Prostate gland (tissue), 2 donors: ENCODE data around the gene DAZAP1. TPM values are rescaled to one million over a fixed set of nuclear protein-coding genes. Genes with fewer than 3 reads are reported as not detected.
A peak's percentile ranks its signal among the peaks of the same experiment; 100 is the strongest.

ENCODE experiments used
- DNase-seq: peaks from one replicate; pipeline ENCODE4 v3.0.0-alpha.2; 2019; ENCODE audit warnings: low spot score
- H3K27ac ChIP-seq, 2 donors: fragments of 200-600 bp; sonication (generic); 2 replicates each; pipeline ENCODE4 v1.5.1; 2017 to 2019
- H3K27me3 ChIP-seq: fragments of 200-600 bp; sonication (generic); replicated peaks from 2 replicates; pipeline ENCODE4 v1.5.1; 2019; ENCODE audit not compliant: insufficient read depth
- H3K36me3 ChIP-seq, 2 donors: fragments of 200-600 bp; sonication (generic); 1 replicate in 1 of 2; 2 replicates in 1 of 2; pipeline versions ENCODE4 v1.5.1 to v1.8.1; 2017 to 2019
- H3K4me1 ChIP-seq: fragments of 200-600 bp; sonication (generic); replicated peaks from 2 replicates; pipeline ENCODE4 v1.5.1; 2019
- H3K4me3 ChIP-seq, 2 donors: fragments of 200-600 bp; sonication (generic); 2 replicates each; pipeline ENCODE4 v1.5.1; 2017 to 2019
- H3K9me3 ChIP-seq: fragments of 200-600 bp; sonication (generic); 2 replicates; pipeline ENCODE4 v1.5.1; 2017
- CTCF ChIP-seq, 4 experiments: fragments of 200-600 bp in 2 of 4; fragments of 450-650 bp in 2 of 4; sonication (generic) in 2 of 4; IDR thresholded peaks; 1 replicate in 3 of 4; 2 replicates in 1 of 4; pipeline ENCODE4 v1.5.1; 2016 to 2019; ENCODE audit warnings: antibody characterized with exemption in 4 of 4, mild to moderate bottlenecking in 2 of 4, moderate library complexity in 2 of 4
- POLR2A ChIP-seq: fragments of 450-650 bp; IDR thresholded peaks from one replicate; pipeline ENCODE4 v1.6.1; 2016; ENCODE audit warnings: antibody characterized with exemption, mild to moderate bottlenecking
- POLR2AphosphoS5 ChIP-seq: sonication (generic); formaldehyde crosslinking; IDR thresholded peaks from one replicate; pipeline ENCODE4 v1.6.1; 2017; ENCODE audit warnings: antibody characterized with exemption
- WGBS: methylation state at CpG from one replicate; pipeline ENCODE4 v1.1.5; 2018; 5-methylcytosine and 5-hydroxymethylcytosine counted together
- intact Hi-C: fragments of 100-400 bp; cut with DNase I; formaldehyde crosslinking; loops from one replicate; pipeline ENCODE4 v1.14.2; 2022
- total RNA-seq, 2 donors: library from RNA; depleted of rRNA; stranded (reverse); fragments of >200 nt; gene quantifications; one replicate each; pipeline ENCODE4 v1.1.0, GENCODE V29; 2016

The DAZAP1 gene
- total RNA-seq, 2 donors from 2014 or later, result 58.6 to 74.1 TPM

GRCh38 chr19:1397838-1398237 is 9.5 kb upstream of the DAZAP1 start:
- TF ChIP-seq CTCF (IDR thresholded peaks at IDR 0.05) (no peak), POLR2A (no peak)
- Histone ChIP-seq H3K9me3 (no peaks in the 10 kb centered on the region), H3K36me3 (no peaks in the 10 kb centered on the region), H3K27me3 (no peaks in the 10 kb centered on the region), H3K27ac (no peak overlapping the region), H3K4me3 (no peak overlapping the region), H3K4me1 (peaks cover 9% of the 10 kb centered on the region)
- WGBS, result 94% methylated on average over 9 of the region's 9 CpGs
- intact Hi-C loops, result no loop called here
- no peak for DNase-seq

GRCh38 chr19:1399079-1399478 is 8.3 kb upstream of the DAZAP1 start:
- peaks cover 9% of the 10 kb centered on the region for H3K4me1 ChIP-seq

GRCh38 chr19:1399745-1400144 is 7.6 kb upstream of the DAZAP1 start:
- Histone ChIP-seq H3K4me3 (no peak overlapping the region), H3K9me3 (no peaks in the 10 kb centered on the region), H3K4me1 (peaks cover 9% of the 10 kb centered on the region), H3K27me3 (no peaks in the 10 kb centered on the region), H3K36me3 (no peaks in the 10 kb centered on the region), H3K27ac (peak overlapping the region in 1 of 2 donors; percentile 56)
- intact Hi-C loops, result loop anchor here (10.0 kb wide), 2 partner anchors 85 to 125 kb away; partner anchors contain the start of gene FAM174C
- TF ChIP-seq CTCF (IDR thresholded peaks at IDR 0.05), result no peak
- no peak for TF ChIP-seq POLR2A
- no peak for TF ChIP-seq POLR2AphosphoS5
- WGBS, result 93% methylated on average over 15 of the region's 15 CpGs
- no peak for DNase-seq

More at GRCh38 chr19:1399079-1399478, 8.3 kb upstream of the DAZAP1 start:
- intact Hi-C loops, result no loop called here
- H3K4me3 ChIP-seq, result no peak overlapping the region
- no peak overlapping the region for H3K27ac ChIP-seq
- H3K27me3 ChIP-seq, result no peaks in the 10 kb centered on the region
- 87% methylated on average over 19 of the region's 19 CpGs for WGBS
- no peak for DNase-seq
- H3K36me3 ChIP-seq, result no peaks in the 10 kb centered on the region
- no peak for TF ChIP-seq POLR2A
- TF ChIP-seq CTCF (IDR thresholded peaks at IDR 0.05), result no peak
- no peak for TF ChIP-seq POLR2AphosphoS5
- no peaks in the 10 kb centered on the region for H3K9me3 ChIP-seq

GRCh38 chr19:1400281-1401137 is 6.9 kb upstream of the DAZAP1 start:
- H3K36me3 ChIP-seq, result no peaks in the 10 kb centered on the region
- peak overlapping the region; percentile 65 to 66 for H3K4me3 ChIP-seq
- intact Hi-C loops, result loop anchor here (10.0 kb wide), 2 partner anchors 86 to 126 kb away; partner anchors contain the start of gene FAM174C
- TF ChIP-seq CTCF (IDR thresholded peaks at IDR 0.05), result no peak
- no peak for TF ChIP-seq POLR2AphosphoS5
- TF ChIP-seq POLR2A, result no peak
- peaks cover 9% of the 10 kb centered on the region for H3K4me1 ChIP-seq
- peak overlapping the region; percentile 53 to 56 for H3K27ac ChIP-seq
- WGBS, result 20% methylated on average over 33 of the region's 36 CpGs
- no peaks in the 10 kb centered on the region for H3K9me3 ChIP-seq
- H3K27me3 ChIP-seq, result no peaks in the 10 kb centered on the region
- no peak for DNase-seq
